Measurements from ENCODE around the gene BBX.

BBX gene

GRCh38 chr3:107845380-107846278 is 322.9 kb downstream of the BBX start:
- no peak for DNase-seq (ENCODE audit: low spot score)
- TF ChIP-seq CTCF (IDR thresholded peaks at IDR 0.05; ENCODE audit: extremely low read depth, missing control alignments), result no peak

GRCh38 chr3:107846279-107846852 is 323.6 kb downstream of the BBX start:
- peak; percentile 44 for DNase-seq (ENCODE audit: low spot score)
- peak; percentile 69 for TF ChIP-seq CTCF (IDR thresholded peaks at IDR 0.05; ENCODE audit: extremely low read depth, missing control alignments)

- no peak for DNase-seq (ENCODE audit: low spot score)
- TF ChIP-seq CTCF (IDR thresholded peaks at IDR 0.05; ENCODE audit: extremely low read depth, missing control alignments), result no peak
Measured at GRCh38 chr3:107847791-107848190, 325.0 kb downstream of the BBX start.

GRCh38 chr3:107848351-107848915 is 325.7 kb downstream of the BBX start:
- no peak for DNase-seq (ENCODE audit: low spot score)

GRCh38 chr3:107850681-107851080 is 327.9 kb downstream of the BBX start:
- DNase-seq (ENCODE audit: low spot score), result no peak
- TF ChIP-seq CTCF (IDR thresholded peaks at IDR 0.05; ENCODE audit: extremely low read depth, missing control alignments), result no peak

More at GRCh38 chr3:107848351-107848915, 325.7 kb downstream of the BBX start:
- no peak for TF ChIP-seq CTCF (IDR thresholded peaks at IDR 0.05; ENCODE audit: extremely low read depth, missing control alignments)

GRCh38 chr3:107853821-107854220 is 331.1 kb downstream of the BBX start:
- DNase-seq (ENCODE audit: low spot score), result no peak
- TF ChIP-seq CTCF (IDR thresholded peaks at IDR 0.05; ENCODE audit: extremely low read depth, missing control alignments), result no peak

- no peak for TF ChIP-seq CTCF (IDR thresholded peaks at IDR 0.05; ENCODE audit: extremely low read depth, missing control alignments)
- DNase-seq (ENCODE audit: low spot score), result no peak
Measured at GRCh38 chr3:107854733-107855132, 332.0 kb downstream of the BBX start.
